ENCODE measurements around the gene R3HDM1.

GRCh38 chr2:135581282-135581681, 50.0 kb downstream of the R3HDM1 start:
- no peak for TF ChIP-seq POLR2AphosphoS5 (IDR thresholded peaks at IDR 0.05)
- no peak for TF ChIP-seq POLR2A (IDR thresholded peaks at IDR 0.05)

Measured in prostate gland (tissue), 1 donor.